GM21360 (cell line): ENCODE measurements around the gene CTBP1.

Experiments
- ATAC-seq: cut with Tn5 transposase; IDR thresholded peaks from one replicate; pipeline ENCODE4 v1.9.1; 2021; ENCODE audit warnings: mild to moderate bottlenecking, moderate library complexity; ENCODE audit not compliant: unreplicated experiment

Gene CTBP1

GRCh38 chr4:1177274-1178141 is 71.4 kb downstream of the CTBP1 start:
- no peak for ATAC-seq

GRCh38 chr4:1176398-1177273 is 72.3 kb downstream of the CTBP1 start:
- no peak for ATAC-seq

DNA sequence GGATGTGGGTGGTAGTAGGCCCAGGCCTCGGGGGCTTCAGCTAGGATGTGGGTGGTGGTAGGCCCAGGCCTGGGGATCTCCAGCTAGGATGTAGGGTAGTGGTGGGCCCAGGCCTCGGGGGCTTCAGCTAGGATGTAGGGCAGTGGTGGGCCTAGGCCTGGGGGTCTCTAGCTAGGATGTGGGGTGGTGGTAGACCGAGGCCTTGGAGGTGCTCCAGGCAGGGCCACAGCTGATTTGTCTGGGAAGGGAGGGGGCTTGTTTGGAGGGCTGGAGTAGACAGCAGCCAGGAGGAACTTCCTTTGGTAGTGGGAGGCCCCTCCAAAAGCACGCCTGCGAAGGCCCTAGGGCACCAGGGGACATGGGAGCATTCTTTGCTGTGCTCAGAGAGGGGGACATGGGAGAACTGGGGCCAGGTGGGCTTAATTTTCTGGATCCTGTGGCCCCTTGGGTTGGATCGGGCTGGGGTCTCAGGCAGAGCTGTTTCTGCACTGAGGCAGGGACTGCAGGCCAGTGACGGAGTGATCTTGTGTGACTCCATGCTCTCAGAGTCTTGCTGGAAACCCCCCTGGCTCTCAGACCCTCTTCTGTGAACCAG is 73.2 kb downstream of the CTBP1 start:
- ATAC-seq: no peak

DNA sequence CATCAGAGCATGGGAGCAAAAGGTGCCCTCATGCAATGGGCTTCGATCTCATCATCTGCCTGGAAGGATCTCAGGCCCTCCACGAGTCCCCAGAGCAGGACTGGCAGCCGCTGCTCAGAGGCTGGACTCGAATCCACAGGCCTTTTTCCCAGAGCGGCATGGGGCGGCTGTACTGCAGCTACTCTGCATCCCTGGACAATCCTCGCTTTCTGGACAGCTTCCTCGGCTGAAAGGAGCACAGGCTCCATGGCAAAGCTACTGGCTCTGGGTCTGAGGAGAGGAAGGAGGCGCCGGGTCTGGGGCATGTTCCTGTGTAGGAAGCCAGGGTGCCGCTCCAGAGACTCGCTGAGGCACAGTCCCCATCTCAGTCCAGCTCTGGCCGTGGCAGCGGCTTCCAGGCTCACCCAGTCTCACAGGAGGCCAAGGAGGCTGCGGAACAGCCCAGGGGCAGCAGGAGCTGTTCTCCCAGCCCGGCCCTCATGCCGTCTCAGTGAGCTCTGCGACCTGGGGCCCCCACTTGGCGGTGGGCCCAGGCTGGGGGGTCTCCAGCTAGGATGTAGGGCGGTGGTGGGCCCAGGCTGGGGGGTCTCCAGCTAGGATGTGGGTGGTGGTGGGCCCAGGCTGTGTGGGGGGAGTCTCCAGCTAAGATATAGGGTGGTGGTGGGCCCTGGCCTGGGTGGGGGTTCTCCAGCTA is 73.8 kb downstream of the CTBP1 start:
- ATAC-seq: no peak

GRCh38 chr4:1172971-1173757 is 75.8 kb downstream of the CTBP1 start:
- no peak for ATAC-seq

DNA sequence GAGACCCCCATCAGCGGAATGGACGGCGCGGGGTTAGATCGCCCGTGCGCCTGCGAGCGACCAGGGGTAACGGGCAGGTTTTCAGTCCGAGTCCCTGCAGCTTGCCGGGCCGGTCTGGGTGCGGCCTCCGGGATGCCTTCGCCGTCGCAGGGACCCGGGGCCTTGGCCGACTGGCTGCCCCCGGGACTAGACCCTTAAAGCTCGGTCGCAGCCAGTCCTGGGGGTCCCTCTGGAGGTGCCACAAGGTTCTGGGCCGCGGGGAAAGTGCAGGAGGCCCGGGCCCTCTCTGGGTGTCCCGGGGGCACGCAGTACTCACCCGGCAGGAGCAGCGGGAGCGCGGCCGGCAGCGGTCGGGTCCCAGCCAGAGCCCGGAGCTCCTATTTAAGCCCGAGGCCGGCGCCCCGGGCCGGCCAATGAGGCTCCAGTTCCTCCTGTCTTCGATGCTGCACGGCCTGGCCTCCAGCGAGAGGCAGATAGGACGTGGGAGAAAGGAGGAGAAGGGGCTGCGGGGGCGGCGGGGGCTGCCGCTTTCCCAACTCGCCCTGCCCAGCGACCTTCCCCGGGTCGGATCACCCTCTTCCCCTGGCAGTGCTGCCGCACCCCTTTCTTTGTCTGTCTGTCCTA is 76.6 kb downstream of the CTBP1 start, which contains the start of gene SPON2:
Gene SPON2, minus strand, starts transcription at position 356 of the 624 bp plus-strand sequence.
- ATAC-seq: no peak

- ATAC-seq: no peak
Observed at GRCh38 chr4:1171311-1172227, 77.4 kb downstream of the CTBP1 start.

- ATAC-seq: no peak
Observed at GRCh38 chr4:1170976-1171310, 78.0 kb downstream of the CTBP1 start.

DNA sequence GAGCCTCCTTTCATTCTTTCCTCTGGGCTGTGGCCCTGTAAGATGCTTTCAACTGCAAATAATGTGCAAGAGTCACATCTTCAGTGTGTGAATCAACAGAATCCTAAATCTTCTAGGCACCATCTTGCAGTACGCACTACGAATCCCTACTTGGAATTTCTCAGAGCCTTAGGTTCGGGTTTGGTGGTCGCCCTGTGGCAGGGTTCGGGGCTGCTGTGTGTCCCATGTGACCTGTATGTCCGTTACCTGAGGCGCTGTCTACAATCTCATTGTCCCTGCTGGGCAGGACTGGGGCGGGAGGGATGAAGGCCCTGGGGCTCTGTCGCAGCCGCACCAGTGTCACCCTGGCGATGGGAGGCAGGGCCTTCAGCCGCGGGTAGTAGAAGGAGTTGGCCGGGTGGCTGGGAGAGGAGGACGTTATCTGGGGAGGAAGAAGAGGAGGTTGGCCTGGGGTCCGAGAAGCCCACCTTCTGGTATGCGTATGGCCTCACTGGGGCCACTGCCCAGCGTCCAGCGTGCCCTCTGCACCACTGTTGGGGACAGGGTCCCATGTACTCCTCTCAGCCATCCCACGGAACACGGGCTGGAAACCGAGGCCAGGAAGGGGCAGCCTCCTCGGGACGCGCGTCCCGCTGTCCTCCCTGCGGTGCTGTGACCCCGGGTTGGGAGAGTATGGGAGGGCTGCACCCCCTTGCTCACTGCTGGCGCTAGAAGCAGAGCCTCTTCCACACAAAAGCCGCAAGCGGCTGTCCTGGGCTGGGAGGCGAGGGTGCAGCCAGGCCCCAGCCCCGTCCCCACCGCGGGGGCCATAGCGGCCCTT is 78.6 kb downstream of the CTBP1 start:
- ATAC-seq: no peak

- no peak for ATAC-seq
Observed at GRCh38 chr4:1169691-1170096, 79.2 kb downstream of the CTBP1 start.

GRCh38 chr4:1169171-1169671 is 79.7 kb downstream of the CTBP1 start:
- ATAC-seq: no peak

DNA sequence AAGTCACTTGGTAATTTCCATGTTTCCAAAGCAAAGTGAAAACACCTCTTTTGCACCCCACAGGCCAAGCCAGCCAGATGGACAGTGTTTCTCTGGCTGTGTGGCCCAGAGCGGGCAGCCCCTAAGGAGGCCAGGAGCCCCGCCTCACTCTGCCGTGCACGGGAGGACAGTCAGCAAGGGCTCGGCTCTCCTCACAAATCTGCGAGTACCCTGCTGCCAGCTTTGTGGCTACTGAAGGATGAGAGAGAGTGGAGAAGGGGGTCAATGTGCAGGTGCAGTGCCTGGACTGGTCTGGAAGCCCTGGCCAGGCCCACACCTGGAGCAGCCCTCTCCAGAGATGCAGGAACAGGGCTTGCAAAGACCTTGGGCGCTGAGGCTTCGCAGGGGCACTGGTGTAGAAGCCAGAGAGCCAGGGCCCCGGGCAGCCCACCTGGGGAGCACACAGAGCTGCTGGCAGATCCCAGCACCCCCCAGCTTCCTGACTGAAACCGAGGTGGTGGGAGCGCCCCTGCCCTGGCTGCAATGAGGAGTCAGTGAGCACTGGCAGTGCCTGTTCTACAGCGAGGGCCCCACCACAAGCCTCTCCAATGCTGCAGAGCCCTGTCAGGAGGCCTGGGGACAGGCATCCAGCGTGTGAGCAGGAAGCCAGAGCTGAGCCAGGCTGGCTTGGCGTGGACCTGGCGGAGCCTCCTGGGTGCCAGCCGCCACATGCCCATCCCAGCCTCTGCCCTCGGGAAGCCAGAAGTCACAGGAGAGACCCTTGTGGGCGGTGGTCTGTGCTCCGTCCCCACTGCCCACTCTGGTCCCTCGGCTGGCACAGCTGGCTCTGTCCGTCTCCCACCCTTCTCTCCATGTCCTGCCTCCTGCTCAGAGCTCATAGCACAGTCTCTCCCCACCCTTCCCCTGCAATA is 80.5 kb downstream of the CTBP1 start:
- no peak for ATAC-seq

- ATAC-seq: peak; percentile 78
Observed at GRCh38 chr4:1167244-1167949, 81.5 kb downstream of the CTBP1 start.

DNA sequence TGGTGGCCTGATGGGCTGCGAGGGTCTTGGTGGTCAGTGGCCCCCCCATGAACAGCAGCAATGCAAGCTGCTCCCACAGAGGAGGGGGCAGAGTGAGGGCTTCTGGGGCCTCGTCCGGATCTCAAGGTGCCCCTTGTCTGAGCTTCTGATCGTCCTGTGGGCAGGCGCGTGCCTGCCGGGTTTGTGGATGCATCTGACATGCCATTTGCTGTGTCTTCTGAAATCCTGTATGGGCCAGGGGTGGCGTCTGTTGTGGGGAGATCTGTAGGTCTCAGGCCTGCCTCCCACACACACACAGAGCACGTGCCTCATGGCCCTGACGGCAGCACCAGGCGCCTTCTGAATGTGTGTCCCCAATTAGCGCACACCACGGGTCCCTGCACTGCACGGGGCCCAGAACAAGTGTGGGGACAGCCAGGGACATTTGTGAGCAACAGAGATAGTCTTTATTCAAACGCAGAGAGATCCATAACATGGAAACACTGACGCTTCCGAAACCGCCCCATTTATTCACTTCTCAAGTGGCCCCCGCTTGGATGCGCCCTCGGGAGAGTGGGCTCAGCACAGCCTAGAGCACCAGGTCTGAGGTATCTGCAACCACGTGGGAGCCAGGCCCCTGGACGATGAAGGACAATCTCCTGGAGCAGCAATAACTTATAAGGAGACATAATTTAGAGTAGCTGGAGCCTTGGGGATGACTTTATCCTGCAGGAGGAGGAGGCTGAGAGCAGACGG is 82.3 kb downstream of the CTBP1 start:
- ATAC-seq: no peak

DNA sequence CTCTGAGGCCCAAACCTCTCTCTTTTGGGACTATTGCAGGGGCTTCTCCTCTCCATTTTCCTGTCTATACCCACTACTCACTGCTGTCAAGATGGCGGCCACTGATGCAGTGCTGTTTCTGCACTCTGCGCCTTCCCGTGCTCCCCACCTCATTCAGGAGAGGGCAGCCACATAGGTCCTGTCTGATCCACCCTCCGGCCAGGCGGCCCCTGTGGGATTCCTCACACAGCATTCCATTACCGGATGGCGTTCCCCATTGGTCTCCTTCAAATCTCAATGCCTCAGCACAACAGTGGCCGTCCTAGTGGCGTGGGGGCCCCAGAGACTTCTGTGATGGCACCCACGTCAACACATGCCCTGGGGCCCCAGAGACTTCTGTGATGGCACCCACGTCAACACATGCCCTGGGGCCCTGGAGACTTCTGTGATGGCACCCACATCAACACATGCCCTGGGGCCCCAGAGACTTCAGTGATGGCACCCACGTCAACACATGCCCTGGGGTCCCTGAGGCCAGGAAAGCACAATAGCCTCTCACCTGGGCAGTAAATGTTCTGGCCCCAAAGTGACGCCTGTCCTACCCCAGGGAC is 83.9 kb downstream of the CTBP1 start:
- ATAC-seq: no peak
